ENCODE results near the gene FHOD1. TPM values are rescaled to one million over a fixed set of nuclear protein-coding genes. Genes with fewer than 3 reads are reported as not detected.

Gene FHOD1
- total RNA-seq, 2 experiments from 2014 or later, result 76.4 to 79.9 TPM

DNA sequence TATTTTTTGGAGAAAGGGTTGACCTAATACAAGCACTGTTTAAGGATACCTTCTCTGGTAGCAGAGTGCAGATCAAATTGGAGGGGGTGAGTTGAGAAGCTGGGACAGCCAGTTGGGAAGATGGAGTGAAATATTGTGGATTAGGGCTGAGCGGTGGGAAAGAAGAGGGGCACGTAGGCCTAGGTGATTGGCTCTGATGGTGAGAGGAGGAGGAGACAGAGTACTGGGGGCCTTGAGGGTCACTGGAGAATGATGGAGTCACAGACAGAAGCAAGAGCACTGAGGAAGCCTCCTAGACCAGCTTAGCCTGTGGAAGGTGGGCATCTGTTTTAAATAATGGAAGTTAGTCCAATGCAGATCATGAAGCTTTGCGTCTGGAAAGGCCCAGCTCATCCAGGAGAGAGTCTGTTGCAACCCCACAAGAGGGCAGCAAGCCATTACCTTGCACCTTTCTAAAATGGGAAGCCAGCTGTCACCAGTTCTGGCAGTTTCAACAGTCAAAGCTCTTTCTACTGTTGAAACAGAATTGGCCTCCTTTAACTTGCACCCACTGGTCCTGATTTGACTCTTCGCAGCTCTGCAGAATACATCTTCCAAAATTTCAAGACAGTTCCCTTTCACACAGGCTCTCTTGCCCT is 13.3 kb upstream of the FHOD1 start:
- Mint-ChIP-seq H3K9me3 (no peaks in the 10 kb centered on the region), H3K4me1 (no peaks in the 10 kb centered on the region), H3K4me3 (no peak overlapping the region), H3K36me3 (peaks cover 10% of the 10 kb centered on the region), H3K27me3 (peaks cover 12% of the 10 kb centered on the region), H3K27ac (no peak overlapping the region)
- DNase-seq, result no peak

DNA sequence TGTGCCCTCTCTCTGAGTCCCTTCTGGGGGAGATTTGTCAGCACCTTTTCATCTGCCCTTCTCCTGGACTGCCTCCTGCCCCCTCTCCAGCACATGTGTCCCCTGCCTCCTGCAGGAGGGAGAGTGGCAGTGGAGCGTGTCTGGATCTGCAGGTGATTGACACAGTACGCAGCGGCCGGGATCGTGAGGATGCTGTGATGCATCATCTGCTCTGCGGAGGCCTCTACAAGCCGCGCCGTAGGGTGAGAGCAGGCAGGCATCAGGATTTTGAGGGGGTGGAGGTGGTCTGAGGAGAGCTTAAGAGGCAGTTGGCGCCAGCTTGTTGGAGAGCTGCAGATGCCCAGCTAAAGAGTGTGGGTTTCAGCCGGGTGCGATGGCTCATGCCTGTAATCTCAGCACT is 12.4 kb upstream of the FHOD1 start:
- DNase-seq, result no peak
- Mint-ChIP-seq H3K36me3 (peaks cover 10% of the 10 kb centered on the region), H3K27ac (no peak overlapping the region), H3K4me3 (no peak overlapping the region), H3K27me3 (peaks cover 12% of the 10 kb centered on the region), H3K9me3 (no peaks in the 10 kb centered on the region), H3K4me1 (no peaks in the 10 kb centered on the region)

DNA sequence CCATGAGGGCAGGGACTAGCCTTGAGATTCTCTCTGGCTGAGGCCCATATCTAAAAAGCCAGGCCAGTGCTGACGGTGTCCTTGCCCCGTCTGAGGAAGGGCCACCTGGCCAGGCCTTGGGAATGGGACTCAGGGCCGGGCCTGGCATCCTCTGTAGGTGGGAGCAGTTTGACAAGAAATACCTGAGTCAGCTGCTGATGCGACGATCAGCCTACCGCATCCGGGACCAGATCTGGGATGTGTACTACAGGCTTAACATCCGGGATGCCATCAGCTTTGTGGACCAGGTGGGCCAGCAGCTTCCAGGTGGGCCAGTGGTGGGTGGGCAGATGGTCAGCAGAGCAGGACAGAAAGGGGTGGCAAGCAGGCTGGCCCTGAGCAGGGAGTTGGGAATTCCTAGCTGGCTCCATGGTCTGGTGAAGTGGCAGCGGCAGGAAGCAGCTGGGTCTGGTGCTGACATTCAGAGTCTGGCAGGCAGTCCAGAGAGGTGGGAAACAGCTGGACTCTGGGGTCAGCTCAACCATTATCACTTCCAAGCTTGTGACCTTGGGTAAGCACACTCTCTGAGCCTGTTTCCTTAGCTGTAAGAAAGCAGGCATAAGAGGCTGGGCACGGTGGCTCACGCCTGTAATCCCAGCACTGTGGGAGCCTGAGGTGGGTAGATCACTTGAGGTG is 11.0 kb upstream of the FHOD1 start:
- H3K4me3 Mint-ChIP-seq, result no peak overlapping the region
- DNase-seq, result no peak
- peaks cover 15% of the 10 kb centered on the region for H3K36me3 Mint-ChIP-seq
- H3K4me1 Mint-ChIP-seq, result no peaks in the 10 kb centered on the region
- no peaks in the 10 kb centered on the region for H3K9me3 Mint-ChIP-seq
- no peak overlapping the region for H3K27ac Mint-ChIP-seq
- peaks cover 11% of the 10 kb centered on the region for H3K27me3 Mint-ChIP-seq

DNA sequence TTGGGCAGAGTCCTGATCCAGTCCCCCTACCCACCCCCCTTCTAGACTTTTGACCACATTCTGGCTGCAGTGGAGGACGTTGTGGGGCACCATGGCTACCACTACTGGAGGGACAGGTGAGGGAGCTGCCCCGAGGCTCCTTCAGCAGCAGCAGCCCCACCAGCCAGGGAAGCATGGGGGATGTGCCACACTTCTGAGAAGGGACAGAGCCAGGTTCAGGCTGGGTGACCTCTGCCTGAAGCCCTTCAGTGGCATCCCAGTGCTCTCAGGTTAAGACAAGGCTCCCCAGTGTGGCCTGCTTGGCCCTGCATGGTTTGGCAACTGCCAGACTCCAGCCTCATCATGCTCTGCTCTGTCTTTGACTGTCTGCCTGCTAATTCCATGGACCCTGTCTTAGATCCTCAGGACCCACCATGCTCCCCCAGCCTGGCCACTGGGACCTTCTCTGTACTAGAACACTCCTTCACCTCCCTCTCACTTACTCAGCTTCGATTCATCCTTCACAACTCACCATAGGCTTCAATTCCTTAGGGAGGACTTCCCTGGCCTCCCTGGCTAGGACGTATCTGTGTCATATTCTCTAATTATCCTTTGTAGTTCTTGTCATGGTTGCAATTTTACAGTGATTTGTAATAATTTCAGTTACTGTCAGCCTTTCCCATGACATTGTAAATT is 10.3 kb upstream of the FHOD1 start:
- H3K36me3 Mint-ChIP-seq, result peaks cover 16% of the 10 kb centered on the region
- H3K27me3 Mint-ChIP-seq, result peaks cover 7% of the 10 kb centered on the region
- no peak overlapping the region for H3K4me3 Mint-ChIP-seq
- DNase-seq, result no peak
- H3K4me1 Mint-ChIP-seq, result no peaks in the 10 kb centered on the region
- H3K9me3 Mint-ChIP-seq, result no peaks in the 10 kb centered on the region
- no peak overlapping the region for H3K27ac Mint-ChIP-seq

DNA sequence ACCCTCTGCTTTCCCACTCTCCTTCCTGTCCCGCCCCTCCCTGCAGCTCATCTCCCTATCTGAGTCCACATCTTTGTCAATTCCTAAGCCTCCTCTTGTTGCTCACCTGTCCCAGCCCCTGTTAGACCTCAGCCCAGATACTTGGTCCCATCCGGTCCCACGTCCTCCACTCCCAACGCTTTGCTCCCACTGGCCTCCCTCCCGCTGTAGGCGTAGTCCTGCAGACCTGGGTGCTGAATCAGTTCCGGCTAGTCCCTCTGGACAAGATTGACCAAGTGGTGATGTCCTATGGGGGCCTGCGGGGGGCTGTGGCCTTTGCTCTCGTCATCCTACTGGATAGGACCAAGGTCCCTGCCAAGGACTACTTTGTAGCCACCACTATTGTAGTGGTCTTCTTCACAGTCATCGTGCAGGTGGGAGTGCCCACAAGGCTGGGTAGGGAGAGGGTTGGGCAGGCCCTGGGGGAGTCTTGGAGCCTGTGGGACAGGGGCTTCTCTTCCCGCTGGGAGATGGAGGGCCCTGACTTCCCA is 9.5 kb upstream of the FHOD1 start:
- H3K36me3 Mint-ChIP-seq, result peaks cover 18% of the 10 kb centered on the region
- no peaks in the 10 kb centered on the region for H3K9me3 Mint-ChIP-seq
- H3K4me1 Mint-ChIP-seq, result no peaks in the 10 kb centered on the region
- H3K27me3 Mint-ChIP-seq, result peaks cover 7% of the 10 kb centered on the region
- no peak overlapping the region for H3K27ac Mint-ChIP-seq
- no peak overlapping the region for H3K4me3 Mint-ChIP-seq
- DNase-seq, result no peak

DNA sequence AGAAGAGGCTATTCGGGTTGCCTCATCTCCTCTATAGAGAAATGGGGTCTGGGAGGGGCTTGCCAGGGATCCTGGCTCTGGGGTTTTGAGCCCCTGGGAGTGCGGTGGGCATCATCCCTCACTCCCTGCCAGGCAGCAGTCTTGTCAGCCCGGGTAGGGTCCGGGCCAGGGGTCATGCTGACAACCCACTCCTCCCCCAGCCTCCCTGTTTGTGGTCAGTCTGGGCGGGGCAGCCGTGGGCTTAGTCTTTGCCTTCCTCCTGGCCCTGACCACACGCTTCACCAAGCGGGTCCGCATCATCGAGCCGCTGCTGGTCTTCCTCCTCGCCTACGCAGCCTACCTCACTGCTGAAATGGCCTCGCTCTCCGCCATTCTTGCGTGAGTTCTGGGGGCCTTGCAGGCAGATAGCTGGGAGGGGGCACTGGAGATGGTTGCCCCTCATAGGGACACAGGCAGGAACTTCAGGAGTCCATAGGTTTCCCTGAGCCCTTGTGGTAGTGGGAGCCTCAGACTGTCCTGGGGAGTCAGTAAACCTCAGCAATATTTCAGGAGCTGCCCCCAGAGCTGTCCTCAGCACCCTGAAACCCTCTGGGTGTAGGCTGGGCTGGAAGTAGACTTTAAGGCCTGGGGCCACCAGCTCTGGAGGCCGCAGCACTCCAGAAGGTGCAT is 8.4 kb upstream of the FHOD1 start:
- H3K27ac Mint-ChIP-seq, result no peak overlapping the region
- H3K4me3 Mint-ChIP-seq, result no peak overlapping the region
- H3K9me3 Mint-ChIP-seq, result no peaks in the 10 kb centered on the region

DNA sequence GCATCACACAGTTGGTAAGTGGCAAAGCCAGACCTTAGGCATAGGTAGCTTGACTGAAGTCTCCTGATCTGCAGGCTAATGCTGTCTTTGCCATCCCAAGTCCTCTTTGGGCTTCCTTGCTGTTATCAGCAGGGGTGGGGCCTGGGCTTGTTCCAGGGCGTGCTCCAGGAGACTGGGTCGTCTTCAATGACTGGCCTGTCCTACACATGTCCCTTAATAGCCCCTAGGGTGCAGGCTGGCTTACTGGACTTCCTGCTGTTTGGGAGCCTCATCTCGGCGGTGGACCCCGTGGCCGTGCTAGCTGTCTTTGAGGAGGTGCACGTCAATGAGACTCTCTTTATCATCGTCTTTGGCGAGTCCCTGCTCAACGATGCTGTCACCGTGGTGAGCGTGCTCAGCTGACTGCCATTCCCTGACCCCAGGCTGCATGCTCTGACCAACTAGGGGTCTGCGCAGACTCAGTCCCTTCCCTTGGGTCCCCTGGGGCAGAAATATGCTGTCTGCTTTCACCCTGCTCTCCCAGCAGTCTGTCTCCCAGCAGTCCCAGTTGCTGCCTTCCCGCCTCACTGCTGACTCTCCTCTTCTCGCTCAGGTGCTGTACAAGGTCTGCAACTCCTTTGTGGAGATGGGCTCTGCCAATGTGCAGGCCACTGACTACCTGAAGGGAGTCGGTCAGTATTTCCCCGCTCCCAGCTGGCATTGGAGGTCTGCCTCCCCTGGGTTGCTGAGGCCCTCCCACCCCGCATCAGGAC is 7.7 kb upstream of the FHOD1 start:
- peaks cover 3% of the 10 kb centered on the region for H3K4me1 Mint-ChIP-seq
- H3K27ac Mint-ChIP-seq, result no peak overlapping the region
- peaks cover 4% of the 10 kb centered on the region for H3K27me3 Mint-ChIP-seq
- no peak overlapping the region for H3K4me3 Mint-ChIP-seq
- peaks cover 13% of the 10 kb centered on the region for H3K36me3 Mint-ChIP-seq
- no peaks in the 10 kb centered on the region for H3K9me3 Mint-ChIP-seq
- DNase-seq, result no peak

More for the DNA sequence above, 8.4 kb upstream of the FHOD1 start:
- no peak for DNase-seq
- Mint-ChIP-seq H3K4me1 (no peaks in the 10 kb centered on the region), H3K36me3 (peaks cover 16% of the 10 kb centered on the region), H3K27me3 (peaks cover 7% of the 10 kb centered on the region)

DNA sequence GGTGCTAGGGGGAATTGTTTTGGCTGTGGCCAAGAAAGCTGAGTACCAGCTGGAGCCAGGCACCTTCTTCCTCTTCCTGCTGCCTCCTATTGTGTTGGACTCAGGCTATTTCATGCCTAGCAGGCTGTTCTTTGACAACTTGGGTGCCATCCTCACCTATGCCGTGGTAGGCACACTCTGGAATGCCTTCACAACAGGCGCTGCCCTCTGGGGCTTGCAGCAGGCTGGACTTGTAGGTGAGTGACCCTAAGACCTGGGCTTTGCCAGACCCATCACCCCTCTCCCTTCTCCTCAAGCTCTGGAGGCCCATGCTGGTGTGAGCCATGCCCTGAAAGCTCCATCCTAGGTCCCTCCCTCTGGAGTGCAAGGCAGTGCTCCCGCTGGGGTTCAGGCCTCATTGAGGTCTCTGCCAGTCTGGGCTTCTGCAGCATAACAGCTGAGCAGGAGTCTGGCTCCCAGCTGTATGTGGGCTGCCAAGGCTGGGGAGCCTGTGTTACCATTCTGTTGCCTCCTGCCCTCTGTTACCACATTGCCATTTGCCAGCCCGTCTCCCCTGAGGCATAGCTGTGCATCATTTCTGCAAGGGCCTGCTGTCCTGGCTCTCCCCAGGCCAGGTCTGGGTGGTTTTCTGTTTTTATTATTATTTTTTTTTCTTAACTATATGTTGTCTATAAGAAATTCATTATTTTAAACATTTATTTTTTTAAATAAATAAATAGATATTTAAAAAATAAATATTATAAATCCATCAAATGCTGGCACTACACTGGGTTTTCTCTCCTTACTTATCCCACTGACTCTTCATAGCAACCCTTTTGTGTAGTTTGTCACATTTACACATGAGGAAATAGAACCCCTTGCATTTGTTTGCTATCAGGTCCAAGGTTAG is 5.6 kb upstream of the FHOD1 start:
- Mint-ChIP-seq H3K36me3 (peaks cover 10% of the 10 kb centered on the region), H3K4me1 (peaks cover 16% of the 10 kb centered on the region), H3K9me3 (no peaks in the 10 kb centered on the region), H3K27ac (no peak overlapping the region), H3K27me3 (peaks cover 6% of the 10 kb centered on the region), H3K4me3 (no peak overlapping the region)
- no peak for DNase-seq

DNA sequence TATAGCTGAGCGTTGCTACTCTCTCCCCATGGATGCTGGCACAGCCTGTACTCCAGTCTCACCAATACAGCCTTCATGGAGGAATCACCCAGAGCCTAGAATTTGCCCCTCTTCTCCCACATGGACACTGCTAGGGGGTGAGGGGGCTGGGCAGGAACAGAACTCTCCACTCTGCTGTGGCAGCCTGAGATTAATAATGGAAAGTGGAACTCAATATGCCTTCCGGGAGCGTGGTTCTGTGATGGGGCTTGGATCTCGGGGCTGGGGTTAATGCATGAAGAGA is 2.7 kb upstream of the FHOD1 start:
- H3K27ac Mint-ChIP-seq, result no peak overlapping the region
- peak overlapping the region; percentile 79 for H3K4me3 Mint-ChIP-seq
- H3K4me1 Mint-ChIP-seq, result peaks cover 28% of the 10 kb centered on the region
- peaks cover 6% of the 10 kb centered on the region for H3K27me3 Mint-ChIP-seq
- H3K9me3 Mint-ChIP-seq, result no peaks in the 10 kb centered on the region
- peaks cover 10% of the 10 kb centered on the region for H3K36me3 Mint-ChIP-seq
- no peak for DNase-seq

DNA sequence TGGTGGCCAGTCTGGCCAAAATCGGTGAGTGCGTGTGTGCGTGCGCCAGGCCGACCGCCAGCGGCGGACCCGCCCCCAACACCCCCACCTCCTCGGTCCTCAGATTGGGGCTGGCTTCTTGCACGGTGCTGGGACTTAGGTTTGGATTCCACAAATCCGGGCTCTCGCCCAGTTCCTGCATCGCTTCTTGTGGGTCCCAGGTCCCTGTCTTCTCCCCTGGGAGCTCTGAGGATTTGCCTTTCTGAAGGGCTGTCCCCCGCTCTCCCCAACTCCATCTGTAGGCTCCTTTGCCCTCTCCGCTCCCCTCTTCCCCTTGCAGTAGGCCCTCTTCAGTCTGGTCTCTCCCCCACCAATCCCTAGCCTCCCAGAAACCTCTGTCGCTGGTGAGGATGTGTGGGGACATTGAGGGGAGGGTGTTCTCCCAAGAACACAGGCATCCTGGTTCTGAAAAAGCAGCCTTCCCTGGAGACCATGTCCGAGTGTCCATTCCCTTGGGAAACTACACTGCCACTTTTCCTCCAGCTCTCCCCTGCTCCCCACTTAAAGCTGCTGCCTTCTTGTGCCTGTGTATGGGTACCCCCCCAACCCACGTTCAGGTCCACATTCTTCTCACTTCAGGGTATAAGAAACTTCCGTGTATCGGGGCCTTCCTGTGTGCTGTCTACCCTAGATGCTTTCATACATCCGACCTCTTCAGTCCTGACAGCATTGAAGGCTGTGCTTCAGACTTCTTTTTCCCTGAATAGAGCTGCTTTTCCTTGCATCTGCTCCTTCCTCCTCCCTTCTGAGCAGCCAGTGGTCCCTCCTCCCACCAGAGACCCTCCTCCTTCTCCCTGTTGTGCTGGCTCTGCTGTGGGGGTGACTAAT is 2.1 kb upstream of the FHOD1 start:
- no peak for DNase-seq
- peak overlapping the region; percentile 79 for H3K4me3 Mint-ChIP-seq
- H3K27me3 Mint-ChIP-seq, result peaks cover 6% of the 10 kb centered on the region
- no peaks in the 10 kb centered on the region for H3K9me3 Mint-ChIP-seq
- peak overlapping the region; percentile 50 for H3K27ac Mint-ChIP-seq
- H3K36me3 Mint-ChIP-seq, result peaks cover 12% of the 10 kb centered on the region
- H3K4me1 Mint-ChIP-seq, result peaks cover 34% of the 10 kb centered on the region

DNA sequence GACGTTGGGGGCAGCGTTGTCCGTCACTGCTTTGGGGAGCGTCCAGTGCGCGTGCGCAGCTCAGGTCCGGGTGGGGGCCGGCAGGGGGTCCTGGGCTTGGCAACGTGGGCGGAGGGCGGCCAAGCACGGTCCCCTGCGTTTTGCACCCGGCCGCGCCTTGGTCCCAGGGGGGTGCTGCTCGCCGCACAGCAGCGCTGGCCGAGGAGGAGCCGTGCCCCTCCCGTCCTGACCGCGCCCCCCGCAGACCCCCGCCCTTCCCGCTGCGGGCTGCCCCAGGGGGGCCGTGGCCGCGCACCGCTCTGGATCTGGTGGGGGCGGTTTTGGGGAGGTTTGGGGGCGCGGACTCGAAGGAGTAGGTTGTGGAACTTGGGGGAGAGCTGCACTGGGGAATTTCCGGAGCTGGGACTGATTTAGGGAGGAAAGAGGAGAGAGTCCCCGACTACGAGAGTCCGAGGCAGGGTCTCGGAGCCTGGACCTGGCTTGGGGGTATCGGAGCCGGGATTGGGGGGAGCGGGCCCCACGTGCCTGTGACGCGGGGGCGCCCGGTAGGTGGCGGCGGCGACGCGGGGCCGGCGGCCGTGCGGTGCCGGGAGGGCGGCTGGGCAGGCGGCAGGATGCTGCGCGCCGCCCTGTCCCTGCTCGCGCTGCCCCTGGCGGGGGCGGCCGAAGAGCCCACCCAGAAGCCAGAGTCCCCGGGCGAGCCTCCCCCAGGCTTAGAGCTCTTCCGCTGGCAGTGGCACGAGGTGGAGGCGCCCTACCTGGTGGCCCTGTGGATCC is 1.3 kb upstream of the FHOD1 start, which contains the start of gene SLC9A5:
SLC9A5 (plus strand) TSS at position 579 of the 777 bp plus-strand sequence; CDS start at position 615, 36 bp downstream.
- Mint-ChIP-seq H3K4me3 (peak within 1 kb of the TSS; percentile 89), H3K4me1 (peaks cover 41% of the 10 kb centered on the region), H3K36me3 (peaks cover 10% of the 10 kb centered on the region), H3K9me3 (no peaks in the 10 kb centered on the region), H3K27me3 (peaks cover 6% of the 10 kb centered on the region), H3K27ac (peak within 1 kb of the TSS; percentile 89)
- DNase-seq, result peak; percentile 61

DNA sequence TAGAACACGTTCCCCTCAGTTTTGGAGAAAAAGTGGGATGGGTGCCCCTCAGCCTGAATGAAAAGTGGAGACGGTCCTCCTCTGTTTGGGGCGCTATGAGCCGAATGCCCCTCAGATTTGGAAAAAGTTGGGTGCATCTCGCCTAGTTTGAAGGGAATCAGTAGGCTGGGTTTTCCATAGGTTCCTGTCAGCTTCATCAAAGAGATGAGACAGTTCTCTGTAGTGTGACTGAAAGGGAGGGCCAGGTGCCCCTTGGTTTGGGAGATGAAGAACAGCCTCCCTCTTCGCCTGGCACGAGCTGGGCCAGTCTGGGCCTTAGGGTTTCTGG is 756 bp upstream of the FHOD1 start:
- peaks cover 6% of the 10 kb centered on the region for H3K27me3 Mint-ChIP-seq
- H3K36me3 Mint-ChIP-seq, result peaks cover 6% of the 10 kb centered on the region
- peak overlapping the region; percentile 89 for H3K4me3 Mint-ChIP-seq
- H3K9me3 Mint-ChIP-seq, result no peaks in the 10 kb centered on the region
- H3K4me1 Mint-ChIP-seq, result peaks cover 43% of the 10 kb centered on the region
- peak overlapping the region; percentile 89 for H3K27ac Mint-ChIP-seq
- no peak for DNase-seq
